Gastrocnemius medialis (tissue), 4 donors: ENCODE data around the gene KLC1. TPM values are rescaled to one million over a fixed set of nuclear protein-coding genes. Genes with fewer than 3 reads are reported as not detected.

ENCODE experiments used
- ATAC-seq, 2 donors: fragments of 150-250 bp; one replicate each; pipeline ENCODE4 v1.9.1; 2016
- DNase-seq, 2 donors: peaks; one replicate each; pipeline ENCODE4 v3.0.0-alpha.2; 2019
- H3K27ac ChIP-seq, 4 donors: fragments of 200-600 bp; sonication (generic); 1 replicate in 1 of 4; 2 replicates in 3 of 4; pipeline ENCODE4 v1.5.1; 2016 to 2018; ENCODE audit warnings: mild to moderate bottlenecking in 2 of 4, moderate library complexity in 1 of 4
- H3K27me3 ChIP-seq, 3 donors: fragments of 200-600 bp; sonication (generic) in 2 of 3; 1 replicate in 1 of 3; 2 replicates in 2 of 3; pipeline versions ENCODE4 v1.5.1 to v1.6.0; 2016 to 2019; ENCODE audit warnings: mild to moderate bottlenecking in 1 of 3, moderate library complexity in 1 of 3
- H3K36me3 ChIP-seq, 2 donors: fragments of 200-600 bp; sonication (generic) in 1 of 2; one replicate each; pipeline ENCODE4 v1.5.1; 2017 to 2018
- H3K4me1 ChIP-seq, 2 donors: fragments of 200-600 bp; sonication (generic) in 1 of 2; one replicate each; pipeline ENCODE4 v1.5.1; 2016 to 2017; ENCODE audit warnings: mild to moderate bottlenecking in 2 of 2
- H3K4me3 ChIP-seq, 4 donors: fragments of 200-600 bp; sonication (generic) in 3 of 4; 1 replicate in 1 of 4; 2 replicates in 3 of 4; pipeline ENCODE4 v1.5.1; 2016 to 2019; ENCODE audit warnings: mild to moderate bottlenecking in 2 of 4
- H3K9me3 ChIP-seq, 3 donors: fragments of 200-600 bp; sonication (generic) in 2 of 3; 1 replicate in 1 of 3; 2 replicates in 2 of 3; pipeline ENCODE4 v1.5.1; 2016 to 2019
- POLR2A ChIP-seq, 2 donors: fragments of 450-650 bp; IDR thresholded peaks; one replicate each; pipeline ENCODE4 v1.6.1; 2017; ENCODE audit warnings: antibody characterized with exemption in 2 of 2, mild to moderate bottlenecking in 2 of 2, moderate library complexity in 2 of 2
- in situ Hi-C, 4 donors: fragments of 200-750 bp; cut with MboI; loops; one replicate each; pipeline versions ENCODE4 v1.15.0 to v1.8.0; 2017; ENCODE audit warnings: low sequenced_read_pairs in 4 of 4
- intact Hi-C: fragments of 100-400 bp; cut with DNase I; formaldehyde crosslinking; loops from one replicate; pipeline ENCODE4 v1.15.1; 2023; ENCODE audit warnings: low total_unique reads
- total RNA-seq, 4 donors: library from RNA; depleted of rRNA; stranded (reverse); fragments of >200 nt; gene quantifications; one replicate each; pipeline versions ENCODE4 v1.1.0 to v1.2.3, GENCODE V29; 2016
- TF ChIP-seq, protein P1 (sequence below), 5 experiments: fragments of 450-650 bp in 3 of 5; fragments of 200-600 bp in 2 of 5; sonication (generic) in 2 of 5; IDR thresholded peaks in 4 of 5; conservative IDR thresholded peaks in 1 of 5; 1 replicate in 4 of 5; 2 replicates in 1 of 5; pipeline ENCODE4 v1.5.1; 2016 to 2019; ENCODE audit warnings: antibody characterized with exemption in 5 of 5, mild to moderate bottlenecking in 3 of 5, moderate library complexity in 3 of 5

The KLC1 gene
- total RNA-seq, 4 donors from 2014 or later: 217 to 398 (median 309) TPM

DNA sequence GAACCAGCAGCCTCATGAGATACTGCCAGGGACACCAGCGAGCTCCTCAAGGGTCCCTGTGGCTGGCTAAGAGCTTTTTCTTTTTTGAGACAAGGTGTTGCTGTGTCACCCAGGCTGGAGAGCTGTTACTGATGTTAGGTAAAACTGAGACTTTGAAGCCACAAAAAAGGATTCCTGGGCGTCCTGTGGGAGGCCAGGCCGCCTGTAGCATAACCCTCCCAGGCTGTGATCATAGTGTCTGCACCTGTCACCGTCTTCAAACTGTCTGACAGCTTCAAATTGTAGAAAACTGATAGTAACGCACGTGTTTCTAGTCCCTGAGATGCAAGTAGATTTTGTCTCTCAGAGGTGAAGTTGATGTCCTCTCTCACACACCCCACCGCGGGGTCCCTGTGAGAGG, 90.7 kb downstream of the KLC1 start:
- DNase-seq (no peak), ATAC-seq (no peak)
- intact Hi-C loops: loop anchor here (5.0 to 10.0 kb wide), 2 partner anchors 157 to 325 kb away; partner anchors contain the start of genes BAG5 and COA8
- no peaks in the 10 kb centered on the region for H3K36me3 ChIP-seq
- H3K9me3 ChIP-seq: no peaks in the 10 kb centered on the region
- peaks cover 53 to 64% of the 10 kb centered on the region in 2 donors for H3K4me1 ChIP-seq
- in situ Hi-C loops: no loop called here
- H3K27me3 ChIP-seq: no peaks in the 10 kb centered on the region
- no peak for TF ChIP-seq POLR2A (IDR thresholded peaks at IDR 0.05)
- TF ChIP-seq, protein P1, sequence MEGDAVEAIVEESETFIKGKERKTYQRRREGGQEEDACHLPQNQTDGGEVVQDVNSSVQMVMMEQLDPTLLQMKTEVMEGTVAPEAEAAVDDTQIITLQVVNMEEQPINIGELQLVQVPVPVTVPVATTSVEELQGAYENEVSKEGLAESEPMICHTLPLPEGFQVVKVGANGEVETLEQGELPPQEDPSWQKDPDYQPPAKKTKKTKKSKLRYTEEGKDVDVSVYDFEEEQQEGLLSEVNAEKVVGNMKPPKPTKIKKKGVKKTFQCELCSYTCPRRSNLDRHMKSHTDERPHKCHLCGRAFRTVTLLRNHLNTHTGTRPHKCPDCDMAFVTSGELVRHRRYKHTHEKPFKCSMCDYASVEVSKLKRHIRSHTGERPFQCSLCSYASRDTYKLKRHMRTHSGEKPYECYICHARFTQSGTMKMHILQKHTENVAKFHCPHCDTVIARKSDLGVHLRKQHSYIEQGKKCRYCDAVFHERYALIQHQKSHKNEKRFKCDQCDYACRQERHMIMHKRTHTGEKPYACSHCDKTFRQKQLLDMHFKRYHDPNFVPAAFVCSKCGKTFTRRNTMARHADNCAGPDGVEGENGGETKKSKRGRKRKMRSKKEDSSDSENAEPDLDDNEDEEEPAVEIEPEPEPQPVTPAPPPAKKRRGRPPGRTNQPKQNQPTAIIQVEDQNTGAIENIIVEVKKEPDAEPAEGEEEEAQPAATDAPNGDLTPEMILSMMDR (IDR thresholded peaks at IDR 0.05 in 4 of 5, conservative IDR thresholded peaks at IDR 0.05 in 1 of 5): no peak
- no peak overlapping the region for H3K4me3 ChIP-seq
- peak overlapping the region in 3 of 4 donors; percentile 45 to 54 (median 47) for H3K27ac ChIP-seq

DNA sequence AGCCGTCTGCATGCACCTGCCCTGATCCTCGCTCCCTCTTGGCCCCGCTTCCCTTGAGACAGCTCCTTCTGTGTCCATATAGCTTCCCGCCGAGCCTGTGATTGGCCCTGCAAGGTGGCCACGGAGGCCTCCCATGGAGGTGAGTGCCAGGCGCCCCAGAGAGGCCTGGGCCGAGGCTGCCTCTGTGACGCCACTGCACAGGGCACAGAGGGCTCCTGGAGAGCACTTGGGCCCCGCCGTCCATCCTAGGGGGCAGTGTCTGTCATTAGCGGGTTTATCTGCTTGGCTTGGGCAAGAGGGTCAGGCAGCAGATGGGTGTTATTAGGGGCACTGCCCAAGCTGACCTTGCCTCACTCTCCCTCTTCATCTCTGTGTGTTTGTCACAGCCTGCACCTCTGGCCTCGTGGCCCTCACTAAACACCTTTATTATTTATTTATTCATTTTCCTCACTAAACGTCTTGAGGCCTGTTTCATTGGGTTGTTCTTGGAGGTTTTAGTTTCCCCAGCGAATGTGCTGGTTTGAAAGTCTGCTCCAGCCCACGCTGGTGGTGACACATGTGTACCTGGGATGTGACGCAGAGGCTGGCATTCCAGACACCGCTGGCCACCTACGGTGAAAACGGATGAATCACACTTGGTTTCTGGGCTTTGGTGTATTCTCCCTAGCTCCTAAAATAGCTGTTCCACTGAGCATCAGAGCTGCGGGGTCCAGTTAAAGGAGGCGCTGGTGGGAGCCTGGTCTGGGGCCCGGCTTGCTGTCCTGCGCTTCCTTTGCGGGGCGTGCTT, 92.5 kb downstream of the KLC1 start:
- ATAC-seq (peak; percentile 31 to 34), DNase-seq (no peak)
- Histone ChIP-seq H3K36me3 (no peaks in the 10 kb centered on the region), H3K9me3 (no peaks in the 10 kb centered on the region), H3K4me1 (peaks cover 48 to 60% of the 10 kb centered on the region in 2 donors), H3K27ac (peak overlapping the region in 3 of 4 donors; percentile 0 to 1 (median 1)), H3K4me3 (no peak overlapping the region), H3K27me3 (no peaks in the 10 kb centered on the region)
- intact Hi-C loops: no loop called here
- in situ Hi-C loops: no loop called here
- TF ChIP-seq POLR2A (IDR thresholded peaks at IDR 0.05): no peak
- TF ChIP-seq, protein P1 (IDR thresholded peaks at IDR 0.05 in 4 of 5, conservative IDR thresholded peaks at IDR 0.05 in 1 of 5): no peak

DNA sequence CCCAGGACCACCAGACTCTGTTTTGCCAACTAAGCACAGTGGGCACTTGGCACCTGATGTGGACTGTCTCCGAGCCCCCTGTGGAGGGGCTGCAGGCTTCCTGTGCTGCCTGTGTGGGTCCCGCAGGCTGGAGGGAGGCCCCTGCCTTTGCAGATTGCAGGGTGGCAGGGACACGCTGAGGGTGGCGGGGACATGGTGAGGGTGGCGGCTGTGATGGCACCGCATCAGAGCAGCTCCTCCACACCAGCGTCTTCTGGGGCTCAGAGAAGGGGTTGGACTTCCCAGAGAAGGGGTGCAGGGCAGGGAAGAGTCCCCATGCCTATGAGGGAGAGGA, 94.7 kb downstream of the KLC1 start:
- H3K36me3 ChIP-seq: no peaks in the 10 kb centered on the region
- in situ Hi-C loops: no loop called here
- no peaks in the 10 kb centered on the region for H3K9me3 ChIP-seq
- intact Hi-C loops: no loop called here
- no peaks in the 10 kb centered on the region for H3K27me3 ChIP-seq
- H3K4me3 ChIP-seq: no peak overlapping the region
- TF ChIP-seq, protein P1 (IDR thresholded peaks at IDR 0.05 in 4 of 5, conservative IDR thresholded peaks at IDR 0.05 in 1 of 5): no peak
- no peak for TF ChIP-seq POLR2A (IDR thresholded peaks at IDR 0.05)
- H3K4me1 ChIP-seq: peaks cover 32 to 39% of the 10 kb centered on the region in 2 donors
- DNase-seq (no peak), ATAC-seq (no peak)
- peak overlapping the region in 3 of 4 donors; percentile 3 to 45 (median 43) for H3K27ac ChIP-seq

DNA sequence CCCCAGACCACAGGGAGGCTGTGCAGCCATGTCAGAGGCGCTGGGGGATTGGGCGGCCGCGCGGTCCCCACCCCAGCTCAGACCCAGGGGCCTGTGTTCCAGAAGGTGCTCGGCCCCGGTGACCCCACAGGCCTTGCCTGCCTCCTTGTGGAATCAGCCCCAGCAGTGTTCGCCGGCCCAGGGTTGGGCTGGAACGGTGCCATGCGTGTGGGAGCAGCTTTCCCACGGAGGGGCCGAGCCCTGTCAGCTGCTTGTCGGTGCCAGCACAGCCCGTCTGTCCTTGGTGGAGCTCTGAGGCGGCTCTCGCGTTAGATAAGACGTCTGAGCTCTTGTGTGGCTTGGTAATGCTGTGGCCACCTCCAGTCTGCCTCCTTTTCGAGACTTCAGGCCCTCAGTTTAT, 95.1 kb downstream of the KLC1 start:
- intact Hi-C loops: no loop called here
- ATAC-seq (no peak), DNase-seq (no peak)
- H3K9me3 ChIP-seq: no peaks in the 10 kb centered on the region
- TF ChIP-seq POLR2A (IDR thresholded peaks at IDR 0.05): no peak
- TF ChIP-seq, protein P1 (IDR thresholded peaks at IDR 0.05 in 4 of 5, conservative IDR thresholded peaks at IDR 0.05 in 1 of 5): no peak
- peaks cover 0 to 2% of the 10 kb centered on the region in 2 donors for H3K36me3 ChIP-seq
- H3K27me3 ChIP-seq: no peaks in the 10 kb centered on the region
- in situ Hi-C loops: no loop called here
- peak overlapping the region in 3 of 4 donors; percentile 3 to 45 (median 43) for H3K27ac ChIP-seq
- peaks cover 32 to 39% of the 10 kb centered on the region in 2 donors for H3K4me1 ChIP-seq
- no peak overlapping the region for H3K4me3 ChIP-seq
